SKM-1 treated with dmso at 0.1 percent for 144 hours (cell line): Measurements from ENCODE around the gene FTCD.
"Not testable (repeated sequence)": the region's sequence is repeated elsewhere in the genome, so short reads cannot be mapped to it uniquely, and the experiment has no call there.

ENCODE experiments used
- DNase-seq: peaks from one replicate; lab custom pipeline; 2025; ENCODE audit not compliant: unreplicated experiment; lab: John Stamatoyannopoulos, UW

The FTCD gene

DNA sequence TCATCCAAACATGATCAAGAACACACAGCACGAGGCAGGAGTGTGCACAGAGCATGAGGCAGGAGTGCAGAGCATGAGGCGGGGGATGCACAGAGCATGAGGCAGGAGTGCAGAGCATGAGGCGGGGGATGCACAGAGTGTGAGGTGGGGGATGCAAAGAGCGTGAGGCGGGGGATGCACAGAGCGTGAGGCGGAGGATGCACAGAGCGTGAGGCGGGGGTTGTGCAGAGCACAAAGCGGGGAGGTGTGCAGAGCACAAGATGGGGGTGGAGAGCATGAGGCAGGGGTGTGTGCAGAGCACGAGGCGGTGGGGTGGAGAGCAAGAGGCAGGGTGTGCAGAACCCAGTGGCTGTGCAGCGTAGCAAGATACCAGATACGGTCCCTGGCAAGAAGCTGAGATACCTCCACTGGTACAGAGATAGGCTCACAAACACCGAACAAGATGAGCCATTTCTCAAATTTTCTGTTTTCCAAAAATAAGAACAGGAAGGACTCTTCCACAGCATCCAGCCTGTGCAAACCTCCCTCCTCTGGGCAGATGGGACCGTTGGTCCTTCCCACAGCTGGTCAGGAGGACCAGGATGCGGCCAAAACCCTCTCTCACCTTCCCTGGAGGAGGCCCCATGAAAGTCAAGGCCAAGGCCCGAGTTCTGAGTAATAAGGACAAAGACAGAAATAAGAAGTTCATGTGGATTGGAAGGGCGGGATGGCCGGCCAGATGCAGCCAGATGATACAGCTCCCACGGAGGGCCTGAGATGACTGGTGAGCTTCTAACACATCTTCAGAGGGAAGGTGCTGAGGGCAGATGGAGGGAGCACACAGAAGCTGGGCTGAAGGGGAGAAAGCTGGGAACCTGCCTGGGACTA lies 16.9 kb upstream of the FTCD start:
- no peak for DNase-seq

DNA sequence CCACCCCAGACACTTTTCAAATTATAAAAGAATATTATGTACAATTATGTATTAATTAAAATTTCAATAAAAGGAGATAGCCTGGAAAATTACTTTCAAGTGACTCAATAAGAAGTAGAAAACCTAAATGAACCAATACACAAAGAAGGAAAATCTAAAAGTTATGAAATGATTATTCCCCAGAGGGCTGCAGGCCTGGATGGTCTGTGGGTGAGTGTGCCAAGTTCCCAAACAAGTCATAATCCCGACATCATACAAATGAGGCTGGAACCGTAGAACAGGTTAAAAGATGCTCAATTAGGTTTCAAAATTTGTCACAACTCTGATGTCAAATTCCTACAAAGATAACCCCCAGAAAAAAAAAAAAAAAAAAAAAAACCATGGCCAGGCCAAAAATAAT lies 16.2 kb upstream of the FTCD start:
- DNase-seq = no peak

DNA sequence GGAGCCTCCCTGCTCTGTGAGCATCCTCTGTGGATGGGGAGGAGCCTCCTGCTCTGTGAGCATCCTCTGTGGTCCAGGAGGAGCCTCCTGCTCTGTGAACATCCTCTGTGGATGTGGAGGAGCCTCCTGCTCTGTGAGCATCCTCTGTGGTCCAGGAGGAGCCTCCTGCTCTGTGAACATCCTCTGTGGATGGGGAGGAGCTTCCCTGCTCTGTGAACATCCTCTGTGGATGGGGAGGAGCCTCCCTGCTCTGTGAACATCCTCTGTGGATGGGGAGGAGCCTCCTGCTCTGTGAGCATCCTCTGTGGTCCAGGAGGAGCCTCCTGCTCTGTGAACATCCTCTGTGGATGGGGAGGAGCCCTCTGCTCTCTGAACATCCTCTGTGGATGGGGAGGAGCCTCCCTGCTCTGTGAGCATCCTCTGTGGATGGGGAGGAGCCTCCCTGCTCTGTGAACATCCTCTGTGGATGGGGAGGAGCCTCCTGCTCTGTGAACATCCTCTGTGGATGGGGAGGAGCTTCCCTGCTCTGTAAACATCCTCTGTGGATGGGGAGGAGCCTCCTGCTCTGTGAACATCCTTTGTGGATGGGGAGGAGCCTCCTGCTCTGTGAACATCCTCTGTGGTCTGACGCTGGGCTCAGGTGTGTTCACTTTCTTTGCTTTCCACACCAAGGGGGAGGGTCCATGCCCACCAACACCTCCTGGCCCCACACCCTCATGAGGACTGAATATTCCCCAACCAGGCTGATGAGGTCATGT lies 15.2 kb upstream of the FTCD start:
- DNase-seq = not testable (repeated sequence)

DNA sequence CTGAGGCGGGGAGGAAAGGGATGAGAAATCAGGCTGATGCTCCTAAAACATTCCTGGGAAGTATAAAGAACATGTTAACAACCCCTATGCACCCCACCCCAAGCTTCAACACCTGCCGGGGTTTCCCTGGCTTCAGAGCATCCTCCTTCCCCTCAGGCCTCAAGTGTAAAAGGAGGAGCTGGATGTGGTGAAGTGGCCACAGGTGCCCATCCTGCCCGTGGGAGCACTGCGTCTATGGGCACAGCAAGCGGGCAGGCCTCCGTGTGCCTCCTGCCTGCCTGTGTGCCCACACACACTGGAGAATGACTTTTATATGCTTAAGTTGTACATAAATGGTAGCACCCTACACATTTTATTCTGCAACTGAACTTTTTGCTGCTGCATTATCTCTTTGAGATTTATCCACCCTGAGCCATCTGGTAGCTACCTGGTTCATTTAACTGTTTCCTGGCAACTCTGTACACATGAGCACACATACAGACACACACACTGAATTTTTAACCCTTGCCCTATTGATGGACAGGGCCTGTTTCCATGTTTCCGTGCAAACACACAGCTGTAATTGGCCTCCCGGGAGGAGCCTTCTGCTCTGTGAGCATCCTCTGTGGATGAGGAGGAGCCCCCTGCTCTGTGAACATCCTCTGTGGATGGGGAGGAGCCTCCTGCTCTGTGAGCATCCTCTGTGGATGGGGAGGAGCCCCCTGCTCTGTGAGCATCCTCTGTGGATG lies 13.4 kb upstream of the FTCD start:
- DNase-seq = no peak

DNA sequence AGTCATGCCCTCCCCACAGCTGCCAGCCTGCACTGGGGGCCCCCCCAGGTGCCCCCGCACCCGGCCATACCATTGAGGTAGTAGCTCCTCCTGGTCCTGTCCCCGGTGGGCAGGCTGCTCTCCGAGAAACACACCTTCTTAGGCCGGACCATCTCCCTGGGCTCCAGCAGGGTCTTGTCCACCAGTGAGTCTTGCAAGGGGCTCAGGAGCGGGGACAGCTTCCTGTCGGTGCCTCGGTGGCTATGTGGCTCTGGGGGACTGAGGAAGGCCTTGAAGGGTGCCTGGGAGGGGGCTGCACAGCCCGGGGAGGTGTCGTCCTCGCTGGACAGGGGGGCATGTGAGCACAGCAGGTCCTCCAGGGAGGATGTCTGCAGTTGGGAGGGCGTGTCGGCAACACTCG lies 12.9 kb upstream of the FTCD start:
- no peak for DNase-seq

DNA sequence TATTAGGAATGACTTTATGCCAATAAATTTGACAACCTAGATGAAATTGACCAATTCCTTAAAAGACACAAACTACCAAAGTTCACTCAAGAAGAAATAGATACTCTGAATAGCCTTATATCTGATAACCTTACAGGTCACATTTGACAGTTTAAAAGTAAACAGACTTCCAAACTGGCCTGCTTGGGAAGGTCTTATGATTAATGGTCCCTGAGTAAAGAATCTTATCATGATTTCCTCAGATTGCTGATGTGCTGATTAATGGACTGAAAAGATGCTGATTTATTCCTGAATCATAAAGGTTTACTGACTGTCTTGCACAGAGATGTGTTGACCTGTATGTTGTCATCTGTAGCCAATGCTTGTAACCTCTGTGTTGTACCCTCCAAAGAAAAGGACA lies 9.7 kb upstream of the FTCD start:
- DNase-seq = no peak

DNA sequence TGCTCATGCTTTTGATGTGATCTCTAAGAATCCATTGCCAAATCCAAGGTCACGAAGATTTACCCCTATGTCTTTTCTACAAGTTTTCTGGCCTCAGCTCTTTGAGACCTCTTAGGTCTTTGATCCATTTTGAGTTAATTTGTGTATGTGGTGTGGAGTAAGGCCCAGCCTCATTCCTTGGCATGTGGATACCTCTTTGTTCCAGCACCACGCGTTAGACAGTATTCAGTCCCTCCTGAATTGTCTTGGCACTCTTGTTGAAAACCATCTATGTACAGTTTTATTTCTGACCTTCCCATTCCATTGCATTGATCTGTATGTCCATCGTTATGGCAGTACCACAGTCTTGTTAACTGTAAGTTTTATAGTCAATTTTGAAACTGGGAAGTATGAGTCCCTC lies 8.0 kb upstream of the FTCD start:
- DNase-seq = no peak

DNA sequence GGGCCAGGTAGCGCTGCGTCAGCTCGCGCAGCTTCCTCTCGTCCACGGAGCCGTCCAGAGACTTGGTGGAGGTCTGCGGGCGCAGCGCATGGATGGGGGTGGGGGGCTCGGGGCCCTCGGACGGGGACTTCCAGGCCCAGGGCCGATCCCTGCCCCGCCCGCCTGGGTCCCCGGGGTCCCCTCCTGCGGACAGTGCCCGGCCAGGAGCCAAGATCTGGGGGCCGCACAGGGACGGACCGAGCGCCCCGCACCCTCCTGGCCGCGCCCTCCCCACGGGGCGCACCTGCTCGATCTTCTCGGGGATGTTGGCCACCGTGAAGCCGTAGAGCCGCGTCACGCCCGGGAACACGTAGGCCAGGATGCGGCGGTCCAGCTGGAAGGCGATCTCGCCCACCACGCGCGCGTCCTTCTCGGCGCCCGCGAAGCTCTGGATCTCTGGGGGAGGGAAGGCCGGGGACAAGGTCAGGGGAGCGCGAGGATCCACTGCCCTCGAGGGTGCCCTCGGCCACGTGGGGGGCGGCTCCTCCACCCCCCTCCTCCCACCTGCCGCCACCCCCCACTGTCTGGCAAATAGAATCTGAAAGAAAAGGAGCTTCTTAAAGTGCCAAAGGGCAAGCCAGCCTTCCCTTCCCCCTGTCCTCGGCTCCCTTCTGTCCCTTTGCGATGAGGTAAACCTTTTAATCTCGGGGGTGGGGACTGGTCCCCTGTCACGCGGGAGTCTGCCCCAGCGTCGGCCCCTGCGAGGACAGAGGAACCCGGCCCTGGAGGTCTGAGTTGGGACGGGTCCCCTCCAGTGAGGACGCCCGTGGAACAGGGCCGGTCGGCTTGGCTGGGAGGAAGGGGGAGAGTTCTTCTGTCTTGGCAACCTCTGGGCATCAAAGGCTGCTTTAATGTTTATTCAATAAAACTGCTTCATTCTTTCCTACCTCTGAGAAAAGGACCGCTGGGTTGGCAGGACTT lies 6.5 kb upstream of the FTCD start:
- no peak for DNase-seq

DNA sequence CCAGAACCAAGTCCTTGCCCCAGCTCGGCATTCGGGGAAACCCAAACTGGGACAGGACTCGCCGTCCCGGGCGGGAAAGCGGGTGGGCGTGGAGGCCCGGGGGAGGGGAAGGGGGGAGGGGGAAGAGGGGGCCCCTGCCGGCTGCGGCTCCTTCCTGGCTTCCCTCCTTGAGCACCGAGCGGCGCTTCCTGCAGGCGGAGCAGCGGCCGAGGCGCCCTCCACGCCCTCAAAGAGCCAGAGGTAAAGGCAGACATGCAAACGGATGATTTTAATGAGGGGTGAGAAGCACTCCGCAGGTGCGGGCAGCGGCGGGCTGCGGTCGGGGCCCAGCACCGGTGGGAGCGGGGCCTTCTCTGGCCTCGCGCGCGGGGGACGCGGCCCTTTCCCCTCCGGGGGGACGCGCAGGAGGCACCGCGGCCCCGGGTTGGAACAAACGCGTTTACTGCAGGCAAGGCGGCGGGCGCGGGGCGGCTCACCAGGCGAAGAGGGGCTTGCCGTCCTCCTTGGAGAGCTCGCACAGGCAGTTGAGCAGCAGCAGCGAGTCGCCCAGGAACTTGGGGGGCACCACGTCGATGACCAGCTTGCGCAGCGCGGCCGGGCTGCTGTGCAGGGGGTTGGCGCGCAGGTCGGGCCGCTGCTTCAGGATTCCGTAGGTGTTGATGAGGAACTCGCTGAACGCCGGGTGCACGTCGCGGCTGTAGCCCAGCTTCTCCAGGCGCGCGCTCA lies 5.7 kb upstream of the FTCD start:
- no peak for DNase-seq

DNA sequence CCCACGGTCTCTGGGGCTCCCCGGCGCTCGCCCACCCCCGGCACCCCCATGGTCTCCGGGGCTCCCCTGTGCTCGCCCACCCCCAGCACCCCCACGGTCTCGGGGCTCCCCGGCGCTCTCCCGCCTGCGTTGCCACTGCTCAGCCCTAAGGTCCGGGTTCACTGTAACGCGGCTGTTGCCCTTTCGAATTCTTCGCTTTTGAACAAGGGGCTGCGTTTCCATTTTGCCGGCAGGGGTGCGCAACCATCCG lies 5.2 kb upstream of the FTCD start:
- no peak for DNase-seq

DNA sequence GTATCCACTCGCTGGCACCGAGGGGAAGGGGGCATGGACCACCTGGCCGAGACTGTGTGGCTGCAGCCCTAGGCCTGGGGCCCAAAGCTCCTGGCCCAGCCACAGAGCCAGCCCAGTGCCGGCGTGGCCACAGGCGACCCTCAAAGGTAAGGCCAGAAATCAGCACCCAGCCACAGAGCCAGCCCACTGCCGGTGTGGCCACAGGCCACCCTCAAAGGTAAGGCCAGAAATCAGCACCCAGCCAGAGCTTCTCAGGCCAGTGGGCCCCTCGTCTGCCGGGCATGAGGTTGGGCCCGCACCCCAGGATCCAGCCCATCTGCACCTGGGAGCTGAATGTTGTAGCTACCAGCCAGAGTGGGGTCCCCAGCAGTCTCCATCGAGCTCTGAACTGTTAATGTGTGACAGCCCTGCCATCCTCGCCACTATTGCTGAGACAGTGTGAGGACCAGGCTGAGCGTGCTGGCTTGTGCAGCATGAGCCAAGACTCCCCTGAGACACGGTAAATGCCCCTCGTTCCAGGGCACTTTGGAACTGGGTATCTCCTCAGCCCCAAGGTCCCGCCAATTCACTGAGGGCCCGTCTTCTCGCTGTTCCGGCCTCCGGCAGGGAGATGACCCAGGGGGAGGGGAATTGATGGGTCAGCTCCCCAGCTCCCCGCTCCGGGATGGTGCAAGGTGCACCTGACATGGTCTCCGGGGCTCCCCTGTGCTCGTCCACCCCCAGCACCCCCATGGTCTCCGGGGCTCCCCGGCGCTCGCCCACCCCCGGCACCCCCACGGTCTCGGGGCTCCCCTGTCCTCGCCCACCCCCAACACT lies 4.7 kb upstream of the FTCD start:
- DNase-seq = no peak

DNA sequence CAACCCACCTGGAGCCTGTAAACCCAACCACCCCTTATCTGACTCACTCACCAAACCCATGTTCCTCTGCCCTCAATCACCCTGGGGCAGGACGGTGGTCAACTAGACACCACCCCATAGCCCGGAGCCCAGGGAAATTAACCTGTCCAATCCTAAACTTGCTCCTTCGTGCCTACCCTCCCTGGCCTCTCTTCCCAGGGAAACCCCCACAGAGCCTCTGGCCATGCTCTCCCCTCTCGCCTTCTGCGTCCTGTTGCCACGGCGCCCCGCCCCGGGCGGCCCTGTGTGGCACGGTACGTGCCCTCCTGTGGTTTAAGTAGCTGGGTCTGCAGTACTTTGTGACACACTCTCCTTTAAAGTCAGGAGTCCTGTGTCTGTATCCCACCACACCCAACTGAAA lies 4.0 kb upstream of the FTCD start:
- DNase-seq = no peak

DNA sequence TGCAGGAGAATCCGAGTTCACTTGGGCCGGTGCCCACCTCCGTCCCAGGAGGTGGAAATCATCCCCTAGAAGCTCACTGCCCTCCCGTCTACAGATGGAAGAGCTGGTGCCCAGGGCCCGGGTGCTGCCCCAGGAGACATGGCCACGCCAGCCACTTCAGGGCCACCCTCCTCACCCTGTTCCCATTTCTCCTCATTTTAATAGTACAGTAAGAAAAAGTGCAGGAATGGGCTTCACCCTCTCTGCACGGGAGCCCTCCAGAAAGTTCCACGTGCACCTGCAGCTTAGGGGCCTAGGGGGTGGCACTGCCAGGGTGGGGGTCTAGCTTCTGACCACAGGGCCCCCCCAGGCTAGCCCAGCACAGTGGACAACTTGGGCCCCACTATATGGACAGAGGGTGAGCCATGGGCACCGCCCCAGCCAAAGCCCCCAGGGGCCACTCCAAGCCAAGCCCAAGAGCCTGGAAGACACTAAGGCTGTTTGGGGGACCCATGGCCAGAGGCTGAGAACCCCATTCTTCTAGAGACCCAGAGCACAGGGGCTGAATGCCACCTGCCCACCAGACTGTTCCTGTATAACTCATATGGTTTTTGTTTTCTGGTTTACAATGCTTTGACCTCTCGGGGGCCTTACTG lies 3.4 kb upstream of the FTCD start:
- no peak for DNase-seq

DNA sequence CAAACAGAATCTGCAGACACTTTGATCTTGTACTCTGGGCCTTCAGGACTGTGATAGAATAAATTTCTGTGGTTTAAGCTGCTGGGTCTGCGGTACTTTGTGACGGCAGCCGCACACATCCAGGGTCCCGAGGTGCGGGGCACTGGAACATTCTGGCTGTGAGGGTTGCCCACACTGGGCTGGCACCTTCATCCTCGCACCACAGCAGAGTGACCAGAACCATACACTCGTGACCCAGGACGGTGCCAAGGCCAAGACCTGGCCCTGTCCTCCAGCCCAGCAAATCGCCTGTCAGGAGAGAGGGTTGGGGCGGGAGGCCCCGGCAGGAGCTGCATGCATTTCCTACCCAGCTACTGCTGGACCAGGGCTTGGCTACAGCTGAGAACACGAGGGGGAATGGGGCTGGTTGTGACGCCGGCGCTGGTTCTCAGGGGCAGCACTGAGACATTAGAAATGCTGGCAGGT lies 2.6 kb upstream of the FTCD start:
- no peak for DNase-seq

DNA sequence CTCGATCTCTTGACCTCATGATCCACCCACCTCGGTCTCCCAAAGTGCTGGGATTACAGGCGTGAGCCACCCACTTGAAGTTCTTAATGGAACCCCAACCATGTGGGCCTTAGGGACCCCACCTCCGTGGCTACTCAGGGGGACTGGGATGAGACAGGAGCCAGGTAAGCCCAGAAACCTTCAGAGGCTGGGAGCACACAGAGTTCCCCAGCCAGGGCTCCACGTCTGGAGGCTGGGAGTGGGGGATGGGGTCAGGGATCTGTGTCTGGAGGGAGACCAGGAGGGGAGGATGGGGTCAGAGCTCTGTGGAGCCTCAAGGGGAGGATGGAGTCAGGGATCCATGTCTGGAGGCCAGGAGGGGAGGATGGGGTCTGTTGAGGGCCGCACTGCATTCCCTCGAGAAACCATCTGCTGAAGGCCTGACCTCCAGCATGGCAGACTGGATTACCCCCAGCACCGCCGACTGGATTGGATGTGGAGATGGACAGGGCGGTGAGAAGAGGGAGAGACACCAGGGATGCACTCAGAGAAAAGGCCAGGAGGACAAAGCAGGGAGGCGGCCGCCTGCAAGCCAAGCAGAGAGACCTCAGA lies 2.1 kb upstream of the FTCD start:
- no peak for DNase-seq

DNA sequence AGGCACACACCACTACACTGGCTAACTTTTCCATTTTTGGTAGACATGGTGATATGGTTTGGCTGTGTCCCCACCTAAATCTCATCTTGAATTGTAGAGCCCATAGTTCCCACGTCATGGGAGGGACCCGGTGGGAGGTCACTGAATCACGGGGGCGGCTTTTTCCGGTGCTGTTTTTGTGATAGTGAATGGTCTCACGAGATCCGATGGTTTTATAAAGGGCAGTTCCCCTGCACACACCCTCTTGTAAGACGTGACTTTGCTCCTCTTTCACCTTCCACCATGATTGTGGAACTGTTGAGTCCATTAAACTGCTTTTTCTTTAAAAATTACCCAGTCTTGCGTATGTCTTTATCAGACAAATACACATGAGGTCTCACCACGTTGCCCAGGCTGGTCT lies 1.3 kb upstream of the FTCD start:
- DNase-seq = no peak

DNA sequence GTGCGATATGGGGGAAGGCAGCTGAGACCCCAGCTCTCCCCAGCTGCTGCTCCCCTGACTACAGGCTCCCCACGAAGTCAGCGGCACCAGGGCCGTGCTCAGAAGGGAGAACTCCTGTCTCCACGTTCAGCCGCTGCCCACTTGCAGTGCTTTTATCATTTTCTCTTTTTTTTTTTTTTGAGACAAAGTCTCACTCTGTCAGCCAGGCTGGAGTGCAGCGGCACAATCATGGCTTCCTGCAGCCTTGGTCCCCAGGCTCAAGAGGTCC lies 933 bp upstream of the FTCD start:
- no peak for DNase-seq

DNA sequence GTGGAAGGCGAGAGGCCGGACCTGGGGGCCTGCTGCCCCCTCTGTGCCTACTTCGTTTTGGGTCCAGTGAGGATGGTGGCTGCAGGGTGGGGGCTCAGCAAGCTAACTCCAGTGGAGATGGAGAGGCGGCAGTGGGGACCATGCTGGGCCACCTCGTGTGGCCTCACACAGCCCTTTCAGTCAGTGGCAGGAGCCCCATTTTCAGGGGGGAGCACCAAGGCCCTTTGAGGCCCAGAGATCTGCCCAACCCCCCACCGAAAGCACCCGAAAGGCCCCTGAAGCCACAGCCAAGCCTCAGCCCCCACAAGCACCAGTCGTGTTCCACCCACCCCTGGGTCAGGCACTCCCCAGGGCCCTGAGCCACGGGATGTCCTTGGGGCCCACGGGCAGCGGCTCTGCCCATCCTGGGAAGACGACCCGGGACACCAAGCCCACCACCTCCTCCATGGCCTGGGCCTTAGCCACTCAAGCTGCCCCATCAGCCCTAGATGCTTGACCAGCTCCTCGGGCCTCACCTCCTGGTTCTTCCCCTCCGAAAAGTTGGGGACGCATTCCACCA lies 345 bp downstream of the FTCD start:
- DNase-seq = no peak
